GM10248 (cell line): ENCODE data around the gene CAMP.
"Not testable (repeated sequence)": the region's sequence is repeated elsewhere in the genome, so short reads cannot be mapped to it uniquely, and the experiment has no call there.

ENCODE experiments used
- CTCF ChIA-PET: fragments of 300-600 bp; sonication (Branson Sonifier 250); formaldehyde crosslinking; extraction: SDS; loops from one replicate; lab custom pipeline; 2021; ENCODE audit warnings: antibody characterized with exemption; lab: Yijun Ruan, JAX
- POLR2A ChIA-PET: fragments of 350-650 bp; sonication (Branson Sonifier 250); formaldehyde crosslinking; extraction: SDS; loops from one replicate; lab custom pipeline; 2020; ENCODE audit warnings: antibody characterized with exemption; lab: Yijun Ruan, JAX
- DNase-seq: peaks from one replicate; pipeline ENCODE4 v3.0.0; 2012; ENCODE audit errors: extremely low spot score
- CTCF ChIP-seq: IDR thresholded peaks from 2 replicates; pipeline ENCODE4 v1.5.1; 2012; ENCODE audit warnings: mild to moderate bottlenecking, low read depth; ENCODE audit errors: extremely low read depth, missing control alignments, control extremely low read depth

The CAMP gene

GRCh38 chr3:48194446-48195071, 28.7 kb upstream of the CAMP start:
- peak; percentile 78 for TF ChIP-seq CTCF
- ChIA-PET POLR2A (interaction anchor here (0.6 kb wide), 1 partner anchor 481 kb away, joined by 6 read pairs; no protein-coding TSS in a partner anchor), CTCF (interaction anchor here (0.6 to 3.1 kb wide), 36 partner anchors 11 to 369 kb away, joined by 3 to 52 read pairs (median 4); partner anchors contain the start of genes CCDC51, TMA7 and ZNF589)
- DNase-seq: peak; percentile 70

GRCh38 chr3:48196611-48197010, 26.7 kb upstream of the CAMP start:
- no peak for TF ChIP-seq CTCF
- ChIA-PET CTCF (interaction anchor here (3.1 kb wide), 1 partner anchor 237 kb away, joined by 16 read pairs; no protein-coding TSS in a partner anchor), POLR2A (no interaction called here)
- no peak for DNase-seq

- ChIA-PET POLR2A (no interaction called here), CTCF (interaction anchor here (5.0 kb wide), 1 partner anchor 237 kb away, joined by 27 read pairs; no protein-coding TSS in a partner anchor)
- no peak for TF ChIP-seq CTCF
- no peak for DNase-seq
Observed at GRCh38 chr3:48199117-48199516, 24.2 kb upstream of the CAMP start.

- CTCF ChIA-PET: no interaction called here
- no peak for TF ChIP-seq CTCF
- no peak for DNase-seq
- POLR2A ChIA-PET: no interaction called here
Observed at GRCh38 chr3:48202632-48203031, 20.7 kb upstream of the CAMP start.

- CTCF ChIA-PET: interaction anchor here (1.9 kb wide), 1 partner anchor 14 kb away, joined by 10 read pairs; no protein-coding TSS in a partner anchor
- no peak for TF ChIP-seq CTCF
- no peak for DNase-seq
- POLR2A ChIA-PET: interaction anchor here (0.5 kb wide), 1 partner anchor 117 kb away, joined by 6 read pairs; no protein-coding TSS in a partner anchor
Observed at GRCh38 chr3:48208076-48208475, 15.2 kb upstream of the CAMP start.

GRCh38 chr3:48209445-48209844, 13.8 kb upstream of the CAMP start:
- TF ChIP-seq CTCF: no peak
- ChIA-PET POLR2A (no interaction called here), CTCF (interaction anchor here (1.9 to 2.2 kb wide), 2 partner anchors 15 to 227 kb away, joined by 7 to 10 read pairs; no protein-coding TSS in a partner anchor)
- DNase-seq: no peak

GRCh38 chr3:48210534-48210933, 12.8 kb upstream of the CAMP start:
- POLR2A ChIA-PET, DNase-seq: not testable (repeated sequence)
- CTCF ChIA-PET: interaction anchor here (2.2 kb wide), 1 partner anchor 226 kb away, joined by 7 read pairs; no protein-coding TSS in a partner anchor

- CTCF ChIA-PET, DNase-seq, POLR2A ChIA-PET: not testable (repeated sequence)
Observed at GRCh38 chr3:48211776-48212175, 11.5 kb upstream of the CAMP start.
